Lung (tissue), 12 donors: Measurements from ENCODE around the gene INSC. TPM values are rescaled to one million over a fixed set of nuclear protein-coding genes. Genes with fewer than 3 reads are reported as not detected.

ENCODE experiments used
- ATAC-seq: fragments of 200-7000 bp; cut with Tn5 transposase; one replicate; pipeline ENCODE4 v1.9.1; 2020; ENCODE audit warnings: moderate number of reproducible peaks; ENCODE audit not compliant: insufficient read depth, low FRiP score
- DNase-seq, 3 donors: peaks; one replicate each; pipeline ENCODE4 v3.0.0-alpha.2; 2013 to 2017
- H3K27ac ChIP-seq, 2 donors: one replicate each; pipeline ENCODE4 v1.5.1; 2013; ENCODE audit warnings: mild to moderate bottlenecking in 2 of 2, moderate library complexity in 2 of 2, control low read depth in 1 of 2, inconsistent platforms in 1 of 2, low read depth in 1 of 2, low read length in 1 of 2
- H3K27me3 ChIP-seq, 3 donors: one replicate each; pipeline ENCODE4 v1.5.1; 2013; ENCODE audit warnings: low read length in 2 of 3; ENCODE audit not compliant: control insufficient read depth in 3 of 3, insufficient read depth in 3 of 3
- H3K36me3 ChIP-seq, 4 donors: one replicate each; pipeline ENCODE4 v1.5.1; 2013; ENCODE audit warnings: low read length in 4 of 4, mild to moderate bottlenecking in 1 of 4, moderate library complexity in 1 of 4; ENCODE audit not compliant: control insufficient read depth in 4 of 4, insufficient read depth in 4 of 4
- H3K4me1 ChIP-seq, 5 donors: one replicate each; pipeline ENCODE4 v1.5.1; 2013; ENCODE audit warnings: low read length in 5 of 5, mild to moderate bottlenecking in 2 of 5, moderate library complexity in 1 of 5; ENCODE audit not compliant: control insufficient read depth in 5 of 5, insufficient read depth in 5 of 5
- H3K4me3 ChIP-seq: one replicate; pipeline ENCODE4 v1.5.1; 2013; ENCODE audit warnings: mild to moderate bottlenecking, control low read depth, moderate library complexity
- H3K9ac ChIP-seq, 2 donors: one replicate each; pipeline ENCODE4 v1.5.1; 2013; ENCODE audit warnings: low read length in 2 of 2, control low read depth in 1 of 2; ENCODE audit not compliant: insufficient read depth in 1 of 2
- H3K9me3 ChIP-seq, 4 donors: one replicate each; pipeline ENCODE4 v1.5.1; 2013; ENCODE audit warnings: low read length in 3 of 4, mild to moderate bottlenecking in 1 of 4, moderate library complexity in 1 of 4; ENCODE audit not compliant: control insufficient read depth in 4 of 4, insufficient read depth in 3 of 4
- WGBS, 2 donors: extraction: QIAGEN DNeasy Blood & Tissue Kit; methylation state at CpG; one replicate each; pipeline ENCODE4 v1.1.7; 2013; 5-methylcytosine and 5-hydroxymethylcytosine counted together
- polyA plus RNA-seq, 2 donors: library from polyadenylated mRNA; stranded (reverse); fragments of 200-250 nt; gene quantifications; one replicate each; pipeline ENCODE4 v1.2.1, GENCODE V29; 2013
- total RNA-seq, 2 donors: library from RNA; depleted of rRNA in 1 of 2; stranded (reverse); fragments of >200 nt in 1 of 2; gene quantifications; one replicate each; pipeline ENCODE4 v1.2.1, GENCODE V29; 2014 to 2021
- TF ChIP-seq, protein P1 (sequence below): IDR thresholded peaks from 2 replicates; pipeline ENCODE4 v1.5.1; 2012; ENCODE audit warnings: mild to moderate bottlenecking; ENCODE audit errors: control extremely low read depth, extremely low read depth
- donor health status: control.
- donor health status: control.
- donor health status: Bipolar disorder and iron deficiency.
- donor health status: healthy.
- donor health status: DM: yes; HTN: yes; CAD: no.

INSC gene
- total and polyA plus RNA-seq, 4 donors = 0.49 to 0.91 (median 0.73) TPM

DNA sequence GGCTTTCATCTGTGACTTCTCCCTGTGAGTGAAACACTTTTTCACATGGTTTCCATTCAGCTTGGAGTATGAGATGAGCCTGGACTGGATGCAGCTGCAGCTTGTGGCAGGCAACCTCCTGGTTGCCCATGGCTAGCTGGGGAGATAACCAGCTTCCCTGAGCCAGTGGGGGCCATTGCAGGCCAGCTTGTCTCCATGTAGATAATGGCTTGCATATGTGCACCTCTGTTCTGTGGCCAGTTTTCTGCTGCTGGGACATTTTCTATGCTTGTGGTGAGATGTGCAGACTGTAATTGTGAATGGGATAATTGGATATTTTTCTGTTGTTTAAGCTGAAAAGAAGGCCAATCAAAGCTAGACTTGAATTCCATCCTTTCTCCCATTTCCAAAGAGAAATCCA, 38.5 kb downstream of the INSC start:
- TF ChIP-seq, protein P1, sequence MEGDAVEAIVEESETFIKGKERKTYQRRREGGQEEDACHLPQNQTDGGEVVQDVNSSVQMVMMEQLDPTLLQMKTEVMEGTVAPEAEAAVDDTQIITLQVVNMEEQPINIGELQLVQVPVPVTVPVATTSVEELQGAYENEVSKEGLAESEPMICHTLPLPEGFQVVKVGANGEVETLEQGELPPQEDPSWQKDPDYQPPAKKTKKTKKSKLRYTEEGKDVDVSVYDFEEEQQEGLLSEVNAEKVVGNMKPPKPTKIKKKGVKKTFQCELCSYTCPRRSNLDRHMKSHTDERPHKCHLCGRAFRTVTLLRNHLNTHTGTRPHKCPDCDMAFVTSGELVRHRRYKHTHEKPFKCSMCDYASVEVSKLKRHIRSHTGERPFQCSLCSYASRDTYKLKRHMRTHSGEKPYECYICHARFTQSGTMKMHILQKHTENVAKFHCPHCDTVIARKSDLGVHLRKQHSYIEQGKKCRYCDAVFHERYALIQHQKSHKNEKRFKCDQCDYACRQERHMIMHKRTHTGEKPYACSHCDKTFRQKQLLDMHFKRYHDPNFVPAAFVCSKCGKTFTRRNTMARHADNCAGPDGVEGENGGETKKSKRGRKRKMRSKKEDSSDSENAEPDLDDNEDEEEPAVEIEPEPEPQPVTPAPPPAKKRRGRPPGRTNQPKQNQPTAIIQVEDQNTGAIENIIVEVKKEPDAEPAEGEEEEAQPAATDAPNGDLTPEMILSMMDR = no peak
- no peaks in the 10 kb centered on the region for H3K27me3 ChIP-seq
- ATAC-seq = no peak

DNA sequence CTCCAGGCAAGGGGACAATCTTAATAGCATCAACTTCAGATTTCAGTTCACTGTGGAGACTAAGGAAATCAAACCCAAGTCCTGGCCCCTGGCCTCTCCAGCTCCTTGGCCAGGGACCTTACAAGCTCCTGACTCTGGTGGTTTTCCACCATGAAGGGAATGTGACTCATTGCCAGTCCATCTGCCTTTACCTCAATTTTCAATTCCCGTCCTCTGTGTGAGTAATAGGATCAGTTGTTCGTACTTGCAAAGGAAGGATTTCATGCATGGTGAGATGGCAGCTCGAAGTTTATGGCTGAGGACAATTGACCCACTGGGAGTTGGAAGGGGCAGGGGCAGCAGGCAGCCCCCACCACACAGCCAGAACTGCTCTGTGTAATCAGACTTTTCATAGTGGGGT, 42.5 kb downstream of the INSC start:
- no peak for DNase-seq
- no peak overlapping the region for H3K27ac ChIP-seq
- H3K27me3 ChIP-seq = no peaks in the 10 kb centered on the region
- no peak overlapping the region for H3K4me3 ChIP-seq
- H3K9me3 ChIP-seq = no peaks in the 10 kb centered on the region
- no peaks in the 10 kb centered on the region for H3K36me3 ChIP-seq
- TF ChIP-seq, protein P1 = no peak
- H3K4me1 ChIP-seq = peaks cover 0 to 16% (median 4%) of the 10 kb centered on the region in 5 donors
- H3K9ac ChIP-seq = no peak overlapping the region
- ATAC-seq = no peak
- WGBS, 2 donors = 85 to 92% methylated on average over 3 of the region's 3 CpGs

More for the DNA sequence above, 38.5 kb downstream of the INSC start:
- Histone ChIP-seq H3K9me3 (no peaks in the 10 kb centered on the region), H3K9ac (no peak overlapping the region), H3K4me1 (no peaks in the 10 kb centered on the region), H3K36me3 (no peaks in the 10 kb centered on the region), H3K27ac (no peak overlapping the region), H3K4me3 (no peak overlapping the region)
- no peak for DNase-seq

DNA sequence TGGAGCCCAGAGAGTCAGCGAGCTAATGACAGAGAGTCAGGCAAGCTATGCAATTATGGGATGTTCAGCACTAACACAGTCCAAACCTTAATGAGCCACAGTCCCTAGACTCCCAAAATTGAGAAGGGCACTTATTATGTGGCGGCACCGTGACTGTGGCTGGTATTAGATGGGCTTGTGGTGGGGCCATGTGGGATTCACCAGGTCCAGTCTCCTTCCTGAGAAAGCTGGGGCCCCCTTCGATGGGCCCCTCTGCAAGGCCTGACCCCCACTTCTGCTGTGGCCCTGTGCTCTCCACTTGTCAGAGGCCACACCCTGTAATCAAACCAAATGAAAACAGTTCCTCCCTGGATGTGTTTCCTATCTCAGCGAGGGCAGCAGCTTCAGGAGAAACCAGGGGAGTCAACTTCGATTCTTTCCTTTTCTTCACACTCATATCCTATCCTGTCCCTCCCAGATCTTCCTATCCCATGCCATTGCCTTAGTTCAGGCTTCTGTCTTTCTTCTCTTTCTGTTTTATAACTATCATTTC, 42.9 kb downstream of the INSC start:
- no peak for DNase-seq

More for the DNA sequence above, 42.9 kb downstream of the INSC start:
- Histone ChIP-seq H3K4me3 (no peak overlapping the region), H3K9ac (no peak overlapping the region), H3K27ac (no peak overlapping the region), H3K27me3 (no peaks in the 10 kb centered on the region), H3K4me1 (peaks cover 0 to 21% (median 8%) of the 10 kb centered on the region in 5 donors), H3K36me3 (no peaks in the 10 kb centered on the region), H3K9me3 (no peaks in the 10 kb centered on the region)
- WGBS, 2 donors = 79 to 90% methylated on average over 6 of the region's 6 CpGs
- TF ChIP-seq, protein P1 = no peak
- no peak for ATAC-seq
